CD14-positive monocyte (primary cell): ENCODE measurements around the gene SEPTIN7. TPM values are rescaled to one million over a fixed set of nuclear protein-coding genes. Genes with fewer than 3 reads are reported as not detected.

Experiments
- DNase-seq, 3 donors: peaks; one replicate each; pipeline ENCODE4 v3.0.0-alpha.2; 2011 to 2022
- H2AFZ ChIP-seq: 2 replicates; pipeline ENCODE4 v1.6.0; 2012; ENCODE audit warnings: mild to moderate bottlenecking, low read depth, low read length, inconsistent platforms; ENCODE audit not compliant: insufficient read depth, poor library complexity, severe bottlenecking
- H3K27ac ChIP-seq, 2 donors: 1 replicate in 1 of 2; 2 replicates in 1 of 2; pipeline ENCODE4 v1.5.1; 2012 to 2013; ENCODE audit warnings: low read length in 2 of 2, control low read depth in 1 of 2, inconsistent platforms in 1 of 2, low read depth in 1 of 2, mild to moderate bottlenecking in 1 of 2
- H3K27me3 ChIP-seq, 2 donors: one replicate each; pipeline versions ENCODE4 v1.6.0 to v1.6.1; 2011 to 2013; ENCODE audit warnings: low read length in 2 of 2; ENCODE audit not compliant: control insufficient read depth in 2 of 2, insufficient read depth in 2 of 2
- H3K36me3 ChIP-seq, 2 donors: replicated peaks in 1 of 2; 1 replicate in 1 of 2; 2 replicates in 1 of 2; pipeline versions ENCODE4 v1.5.1 to v1.6.1; 2012 to 2013; ENCODE audit warnings: low read length in 2 of 2, control low read depth in 1 of 2, inconsistent platforms in 1 of 2, mild to moderate bottlenecking in 1 of 2; ENCODE audit not compliant: insufficient read depth in 2 of 2, control insufficient read depth in 1 of 2
- H3K4me1 ChIP-seq, 2 donors: 1 replicate in 1 of 2; 2 replicates in 1 of 2; pipeline versions ENCODE4 v1.5.1 to v1.6.1; 2012 to 2013; ENCODE audit warnings: low read length in 2 of 2, control low read depth in 1 of 2, inconsistent platforms in 1 of 2, mild to moderate bottlenecking in 1 of 2, moderate library complexity in 1 of 2; ENCODE audit not compliant: insufficient read depth in 2 of 2, control insufficient read depth in 1 of 2
- H3K4me2 ChIP-seq: replicated peaks from 2 replicates; pipeline ENCODE3; 2012; ENCODE audit warnings: low read length, moderate library complexity, mild to moderate bottlenecking; ENCODE audit not compliant: poor library complexity, severe bottlenecking; ENCODE audit errors: extremely low read depth
- H3K4me3 ChIP-seq, 3 experiments: fragments of 200-600 bp in 1 of 3; sonication (generic) in 1 of 3; replicated peaks in 1 of 3; 1 replicate in 2 of 3; 2 replicates in 1 of 3; pipeline ENCODE4 v1.5.1; 2011 to 2013; ENCODE audit warnings: low read length in 3 of 3, mild to moderate bottlenecking in 3 of 3, control low read depth in 2 of 3, low read depth in 2 of 3, inconsistent platforms in 1 of 3, moderate library complexity in 1 of 3
- H3K79me2 ChIP-seq: 2 replicates; pipeline ENCODE4 v1.6.0; 2012; ENCODE audit warnings: mild to moderate bottlenecking, control low read depth, inconsistent platforms, low read length, moderate library complexity; ENCODE audit not compliant: insufficient read depth
- H3K9ac ChIP-seq: 2 replicates; pipeline ENCODE4 v1.6.0; 2017; ENCODE audit warnings: low read length, mild to moderate bottlenecking; ENCODE audit not compliant: insufficient read depth, poor library complexity, severe bottlenecking
- H3K9me3 ChIP-seq, 2 donors: replicated peaks in 1 of 2; 1 replicate in 1 of 2; 2 replicates in 1 of 2; pipeline versions ENCODE4 v1.5.1 to v1.6.1; 2012 to 2013; ENCODE audit warnings: low read length in 2 of 2, control low read depth in 1 of 2; ENCODE audit not compliant: control insufficient read depth in 1 of 2, insufficient read depth in 1 of 2
- H4K20me1 ChIP-seq: 2 replicates; pipeline ENCODE4 v1.6.0; 2012; ENCODE audit warnings: mild to moderate bottlenecking, low read length, control low read depth, moderate library complexity; ENCODE audit not compliant: insufficient read depth
- H3K27ac Mint-ChIP-seq, 7 donors: one replicate each; pipeline ENCODE4 v1.8.0; 2020; ENCODE audit warnings: mild to moderate bottlenecking in 7 of 7, mixed read lengths in 7 of 7, moderate library complexity in 6 of 7, inconsistent platforms in 2 of 7
- H3K27me3 Mint-ChIP-seq, 3 donors: one replicate each; pipeline ENCODE4 v1.8.0; 2021 to 2022; ENCODE audit warnings: low read depth in 3 of 3, mild to moderate bottlenecking in 3 of 3, mixed read lengths in 3 of 3, moderate library complexity in 3 of 3, inconsistent platforms in 1 of 3
- H3K36me3 Mint-ChIP-seq, 2 donors: one replicate each; pipeline ENCODE4 v1.8.0; 2020; ENCODE audit warnings: mixed read lengths in 2 of 2, inconsistent platforms in 1 of 2, mild to moderate bottlenecking in 1 of 2
- H3K4me1 Mint-ChIP-seq: one replicate; pipeline ENCODE4 v1.8.0; 2020; ENCODE audit warnings: mild to moderate bottlenecking, mixed read lengths
- H3K4me3 Mint-ChIP-seq, 2 donors: one replicate each; pipeline ENCODE4 v1.8.0; 2020; ENCODE audit warnings: mild to moderate bottlenecking in 2 of 2, mixed read lengths in 2 of 2, moderate library complexity in 1 of 2
- H3K9me3 Mint-ChIP-seq, 7 donors: one replicate each; pipeline ENCODE4 v1.8.0; 2020 to 2022; ENCODE audit warnings: mixed read lengths in 7 of 7, mild to moderate bottlenecking in 6 of 7, moderate library complexity in 6 of 7, inconsistent platforms in 2 of 7
- CTCF ChIP-seq: fragments of 200-600 bp; IDR thresholded peaks from one replicate; pipeline ENCODE4 v1.8.0; 2022; ENCODE audit warnings: antibody characterized with exemption, mild to moderate bottlenecking
- WGBS: methylation state at CpG from one replicate; pipeline ENCODE4 v1.1.5; 2013; ENCODE audit warnings: missing lambda C conversion rate; ENCODE audit not compliant: insufficient coverage; 5-methylcytosine and 5-hydroxymethylcytosine counted together
- intact Hi-C, 2 donors: fragments of 100-400 bp; cut with micrococcal nuclease; formaldehyde crosslinking; loops; one replicate each; pipeline versions ENCODE4 v1.15.0 to v1.15.1; 2023
- polyA plus RNA-seq, 3 donors: library from polyadenylated mRNA; depleted of rRNA in 1 of 3; unstranded in 2 of 3; stranded (reverse) in 1 of 3; fragments of 300-500 nt in 2 of 3; fragments of >200 nt in 1 of 3; fragmentation: Illumina TruSeq in 2 of 3; gene quantifications; 1 replicate in 2 of 3; 2 replicates in 1 of 3; pipeline ENCODE4 v1.2.3, GENCODE V29; 2012 to 2021

Gene SEPTIN7
- polyA plus RNA-seq, 3 donors: 60.9 to 322 (median 224) TPM

DNA sequence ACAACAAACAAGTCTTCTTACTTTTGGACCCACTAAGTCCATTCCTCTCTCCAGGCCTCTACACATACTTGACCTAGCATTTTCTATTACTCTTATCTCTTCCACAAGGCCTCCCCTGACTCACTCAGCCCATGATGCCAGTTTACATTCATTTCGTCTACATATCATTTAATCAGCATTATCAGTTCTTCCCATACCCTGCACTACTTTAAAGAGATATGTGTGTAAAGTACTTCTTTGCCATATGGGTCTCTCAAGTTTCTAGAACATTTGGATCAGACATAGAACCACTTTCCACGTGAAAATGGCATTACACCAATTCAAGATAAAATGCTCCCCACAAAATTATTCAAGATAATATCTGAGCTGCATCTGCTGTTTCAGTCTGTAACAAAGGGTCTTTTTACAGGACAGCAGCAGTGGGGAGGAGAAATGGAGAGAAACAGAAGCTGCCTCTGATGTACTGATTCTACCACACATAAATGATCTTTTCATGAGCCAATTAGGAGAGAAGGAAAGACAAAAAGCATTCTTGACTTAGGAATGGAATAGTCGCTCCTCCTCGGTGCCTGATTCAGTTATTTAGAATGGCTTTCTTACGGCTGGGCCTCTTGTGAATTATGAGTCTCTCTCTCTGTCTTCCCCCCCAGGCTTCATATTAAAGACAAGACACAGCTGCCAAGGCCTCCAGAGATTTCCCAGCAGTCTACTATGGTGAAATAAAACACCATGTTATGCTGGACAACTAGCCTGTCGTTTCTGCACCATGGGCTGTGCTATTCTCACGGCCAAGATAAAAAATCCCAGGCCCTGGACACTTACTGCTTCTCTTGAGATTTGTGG, 46.9 kb upstream of the SEPTIN7 start:
- Histone ChIP-seq H3K4me2 (no peak overlapping the region), H2AFZ (no peak overlapping the region), H3K4me3 (no peak overlapping the region), H3K36me3 (no peaks in the 10 kb centered on the region), H3K27me3 (no peaks in the 10 kb centered on the region), H4K20me1 (no peaks in the 10 kb centered on the region), H3K79me2 (no peaks in the 10 kb centered on the region), H3K9me3 (no peaks in the 10 kb centered on the region), H3K9ac (no peak overlapping the region), H3K27ac (no peak overlapping the region), H3K4me1 (no peaks in the 10 kb centered on the region)
- TF ChIP-seq CTCF: no peak
- intact Hi-C loops: no loop called here
- Mint-ChIP-seq H3K27me3 (peaks cover 0 to 1% (median 1%) of the 10 kb centered on the region in 3 donors), H3K4me3 (no peak overlapping the region), H3K4me1 (peaks cover 2% of the 10 kb centered on the region), H3K9me3 (peaks cover 0 to 3% (median 0%) of the 10 kb centered on the region in 7 donors), H3K36me3 (no peaks in the 10 kb centered on the region), H3K27ac (no peak overlapping the region)
- 95% methylated on average over 4 of the region's 7 CpGs for WGBS
- DNase-seq: no peak

- no peaks in the 10 kb centered on the region for H3K36me3 ChIP-seq
- no peaks in the 10 kb centered on the region for H3K79me2 ChIP-seq
- H3K4me3 ChIP-seq: no peak overlapping the region
- Mint-ChIP-seq H3K27me3 (peaks cover 0 to 1% (median 0%) of the 10 kb centered on the region in 3 donors), H3K4me1 (peaks cover 2% of the 10 kb centered on the region), H3K4me3 (no peak overlapping the region), H3K36me3 (no peaks in the 10 kb centered on the region), H3K27ac (no peak overlapping the region), H3K9me3 (peaks cover 0 to 3% (median 0%) of the 10 kb centered on the region in 7 donors)
- H3K27me3 ChIP-seq: no peaks in the 10 kb centered on the region
- DNase-seq: no peak
- no peak overlapping the region for H3K4me2 ChIP-seq
- no peaks in the 10 kb centered on the region for H3K9me3 ChIP-seq
- intact Hi-C loops: no loop called here
- 75% methylated on average over 1 of the region's 1 CpG for WGBS
- no peak overlapping the region for H3K27ac ChIP-seq
- H3K9ac ChIP-seq: no peak overlapping the region
- H4K20me1 ChIP-seq: no peaks in the 10 kb centered on the region
- no peaks in the 10 kb centered on the region for H3K4me1 ChIP-seq
- no peak overlapping the region for H2AFZ ChIP-seq
- no peak for TF ChIP-seq CTCF
These were observed 46.1 kb upstream of the SEPTIN7 start for GRCh38 chr7:35754741-35755140.
